Fibroblast of villous mesenchyme (primary cell): ENCODE data around the gene CCT6A. TPM values are rescaled to one million over a fixed set of nuclear protein-coding genes. Genes with fewer than 3 reads are reported as not detected.
"Not testable (repeated sequence)": the region's sequence is repeated elsewhere in the genome, so short reads cannot be mapped to it uniquely, and the experiment has no call there.

Source experiments
- DNase-seq: peaks from one replicate; pipeline ENCODE4 v3.0.0-alpha.2; 2010; ENCODE audit warnings: low read depth
- H3K4me3 ChIP-seq: 2 replicates; pipeline ENCODE4 v1.5.1; 2011; ENCODE audit warnings: low read depth, mild to moderate bottlenecking, low read length
- total RNA-seq: library from RNA; depleted of rRNA; stranded (reverse); fragments of >200 nt; gene quantifications from 2 replicates; pipeline ENCODE4 v1.2.3, GENCODE V29; 2012
- TF ChIP-seq, protein P1 (sequence below): IDR thresholded peaks from 2 replicates; pipeline ENCODE4 v1.5.1; 2012; ENCODE audit warnings: low read depth, mild to moderate bottlenecking, low read length; ENCODE audit not compliant: insufficient read depth

Gene CCT6A
- total RNA-seq, 1 donor = 187 TPM

DNA sequence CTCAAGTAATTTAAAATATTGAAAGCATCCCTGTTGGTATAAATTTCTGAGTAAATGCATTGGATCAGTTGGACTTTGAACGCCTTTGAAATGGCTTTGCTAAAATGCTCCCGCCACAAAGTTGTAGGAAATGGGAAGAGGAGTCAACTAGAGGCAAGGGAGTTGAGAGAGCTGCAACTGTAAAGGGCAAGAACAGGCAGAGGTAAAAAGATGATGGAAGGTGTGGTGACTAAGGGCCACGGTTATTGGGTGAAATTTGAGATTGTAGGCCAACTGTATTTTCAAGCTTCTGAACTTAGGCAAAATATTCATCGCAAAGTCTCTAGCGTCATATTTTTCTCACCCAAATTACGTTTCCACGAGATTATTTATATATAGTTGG lies 11.9 kb downstream of the CCT6A start:
- no peak overlapping the region for H3K4me3 ChIP-seq
- DNase-seq = no peak
- TF ChIP-seq, protein P1, sequence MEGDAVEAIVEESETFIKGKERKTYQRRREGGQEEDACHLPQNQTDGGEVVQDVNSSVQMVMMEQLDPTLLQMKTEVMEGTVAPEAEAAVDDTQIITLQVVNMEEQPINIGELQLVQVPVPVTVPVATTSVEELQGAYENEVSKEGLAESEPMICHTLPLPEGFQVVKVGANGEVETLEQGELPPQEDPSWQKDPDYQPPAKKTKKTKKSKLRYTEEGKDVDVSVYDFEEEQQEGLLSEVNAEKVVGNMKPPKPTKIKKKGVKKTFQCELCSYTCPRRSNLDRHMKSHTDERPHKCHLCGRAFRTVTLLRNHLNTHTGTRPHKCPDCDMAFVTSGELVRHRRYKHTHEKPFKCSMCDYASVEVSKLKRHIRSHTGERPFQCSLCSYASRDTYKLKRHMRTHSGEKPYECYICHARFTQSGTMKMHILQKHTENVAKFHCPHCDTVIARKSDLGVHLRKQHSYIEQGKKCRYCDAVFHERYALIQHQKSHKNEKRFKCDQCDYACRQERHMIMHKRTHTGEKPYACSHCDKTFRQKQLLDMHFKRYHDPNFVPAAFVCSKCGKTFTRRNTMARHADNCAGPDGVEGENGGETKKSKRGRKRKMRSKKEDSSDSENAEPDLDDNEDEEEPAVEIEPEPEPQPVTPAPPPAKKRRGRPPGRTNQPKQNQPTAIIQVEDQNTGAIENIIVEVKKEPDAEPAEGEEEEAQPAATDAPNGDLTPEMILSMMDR = no peak

DNA sequence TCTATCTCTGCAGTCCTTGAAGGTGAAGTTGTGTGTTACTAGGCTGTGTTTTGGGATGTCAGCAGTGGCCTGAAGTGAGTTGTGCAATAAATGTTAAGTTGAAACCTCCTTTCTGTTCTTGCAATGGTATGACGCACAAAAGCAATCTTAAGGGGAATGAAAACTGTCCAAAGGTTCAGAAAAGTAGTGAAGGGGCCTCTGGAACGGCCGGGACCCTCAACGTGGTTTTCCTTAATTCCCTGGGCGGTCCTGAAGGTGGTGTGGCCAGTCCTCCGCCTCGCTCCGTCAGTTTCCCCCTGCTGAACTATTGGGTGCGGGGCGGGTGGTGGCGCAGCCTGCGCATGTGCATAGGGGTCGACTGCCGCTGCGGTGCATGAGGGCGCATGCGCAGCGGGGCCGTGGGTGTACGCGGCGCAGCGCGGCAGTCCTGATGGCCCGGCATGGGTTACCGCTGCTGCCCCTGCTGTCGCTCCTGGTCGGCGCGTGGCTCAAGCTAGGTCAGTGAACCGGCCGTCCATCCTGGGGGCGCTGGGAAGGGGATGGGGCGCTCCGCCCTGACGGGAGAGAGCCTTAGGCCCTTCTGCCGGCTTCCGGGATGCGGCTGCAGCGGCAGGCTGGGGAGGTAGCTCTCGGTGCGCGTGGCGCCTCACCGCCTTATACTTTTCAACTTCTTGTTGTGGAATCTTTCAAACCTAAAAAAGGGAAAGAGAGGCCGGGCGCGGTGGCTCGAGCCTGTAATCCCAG lies 12.5 kb downstream of the CCT6A start, which contains the start of gene SUMF2:
Gene SUMF2, plus strand, starts transcription at position 405 of the 744 bp plus-strand sequence. Its CDS starts 26 bp downstream, at position 431.
- H3K4me3 ChIP-seq = peak within 1 kb of the TSS; percentile 92
- TF ChIP-seq, protein P1 = no peak
- DNase-seq = peak; percentile 93

DNA sequence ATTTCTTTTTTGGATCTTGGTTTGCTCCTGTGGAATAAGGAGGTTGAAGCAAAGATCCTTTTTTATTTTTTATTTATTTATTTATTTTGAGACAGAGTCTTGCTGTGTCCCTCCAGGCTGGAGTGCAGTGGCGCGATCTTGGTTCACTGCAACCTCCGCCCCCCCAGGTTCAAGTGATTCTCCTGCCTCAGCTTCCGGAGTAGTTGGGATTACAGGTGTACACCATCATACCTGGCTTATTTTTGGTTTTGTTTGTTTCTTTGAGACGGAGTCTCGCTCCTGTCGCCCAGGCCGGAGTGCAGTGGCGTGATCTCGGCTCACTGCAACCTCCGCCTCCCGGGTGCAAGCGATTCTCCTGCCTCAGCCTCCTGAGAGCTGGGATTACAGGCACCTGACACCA lies 14.8 kb downstream of the CCT6A start:
- not testable (repeated sequence) for DNase-seq

DNA sequence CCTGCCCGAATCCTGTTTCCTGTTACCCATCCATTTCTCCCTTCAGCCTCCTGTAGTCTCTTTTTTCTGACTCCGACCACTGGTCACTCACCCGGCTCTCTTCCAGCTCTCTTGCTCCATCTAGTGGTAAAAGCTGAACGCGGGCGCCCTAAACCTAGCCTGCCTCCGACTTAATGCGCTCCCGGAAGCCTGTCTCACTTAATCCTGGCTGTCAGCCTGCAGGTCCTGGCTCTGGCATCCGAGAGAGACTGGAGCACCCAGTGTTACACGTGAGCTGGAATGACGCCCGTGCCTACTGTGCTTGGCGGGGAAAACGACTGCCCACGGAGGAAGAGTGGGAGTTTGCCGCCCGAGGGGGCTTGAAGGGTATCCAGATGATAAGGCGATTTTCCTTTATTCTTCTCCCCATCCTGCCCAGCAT lies 22.8 kb downstream of the CCT6A start:
- no peak overlapping the region for H3K4me3 ChIP-seq
- TF ChIP-seq, protein P1 = peak; percentile 94
- DNase-seq = peak; percentile 83

More for the DNA sequence above, 14.8 kb downstream of the CCT6A start:
- H3K4me3 ChIP-seq = not testable (repeated sequence)

DNA sequence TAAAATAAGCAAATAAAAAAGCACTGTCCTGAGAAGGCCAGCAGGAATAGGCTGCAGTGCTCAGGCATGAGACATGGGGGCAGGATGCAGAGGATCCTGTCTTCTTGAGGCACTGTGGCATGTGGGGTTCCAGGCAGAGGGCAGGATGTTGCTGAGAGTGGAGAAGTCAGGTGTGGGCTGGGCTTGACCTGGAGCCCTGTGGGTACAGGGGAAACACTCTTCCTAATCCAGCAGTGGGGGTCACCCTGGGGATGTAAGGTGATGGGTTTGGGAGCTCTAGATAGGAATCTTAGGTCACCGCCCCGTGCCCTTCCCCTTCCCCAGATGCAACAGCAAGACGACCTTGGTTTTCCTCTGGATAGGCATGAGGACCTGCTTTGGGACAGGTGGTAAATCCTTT lies 26.1 kb downstream of the CCT6A start:
- no peak for DNase-seq
- TF ChIP-seq, protein P1 = no peak
- no peak overlapping the region for H3K4me3 ChIP-seq

DNA sequence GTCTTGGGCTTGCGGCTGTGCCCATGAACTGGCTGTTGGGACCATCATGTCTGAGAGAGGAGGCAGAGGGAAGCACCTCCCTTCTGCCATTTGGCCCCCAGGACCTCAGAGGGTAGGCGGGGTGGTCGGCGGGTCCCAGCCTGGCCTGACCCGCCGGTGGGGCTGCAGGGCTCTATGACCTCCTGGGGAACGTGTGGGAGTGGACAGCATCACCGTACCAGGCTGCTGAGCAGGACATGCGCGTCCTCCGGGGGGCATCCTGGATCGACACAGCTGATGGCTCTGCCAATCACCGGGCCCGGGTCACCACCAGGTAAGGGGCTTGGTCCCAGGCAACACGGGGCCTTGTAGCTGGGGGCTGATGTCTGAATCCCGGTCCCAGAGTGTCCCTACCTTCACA lies 26.6 kb downstream of the CCT6A start:
- H3K4me3 ChIP-seq = no peak overlapping the region
- TF ChIP-seq, protein P1 = no peak
- no peak for DNase-seq

DNA sequence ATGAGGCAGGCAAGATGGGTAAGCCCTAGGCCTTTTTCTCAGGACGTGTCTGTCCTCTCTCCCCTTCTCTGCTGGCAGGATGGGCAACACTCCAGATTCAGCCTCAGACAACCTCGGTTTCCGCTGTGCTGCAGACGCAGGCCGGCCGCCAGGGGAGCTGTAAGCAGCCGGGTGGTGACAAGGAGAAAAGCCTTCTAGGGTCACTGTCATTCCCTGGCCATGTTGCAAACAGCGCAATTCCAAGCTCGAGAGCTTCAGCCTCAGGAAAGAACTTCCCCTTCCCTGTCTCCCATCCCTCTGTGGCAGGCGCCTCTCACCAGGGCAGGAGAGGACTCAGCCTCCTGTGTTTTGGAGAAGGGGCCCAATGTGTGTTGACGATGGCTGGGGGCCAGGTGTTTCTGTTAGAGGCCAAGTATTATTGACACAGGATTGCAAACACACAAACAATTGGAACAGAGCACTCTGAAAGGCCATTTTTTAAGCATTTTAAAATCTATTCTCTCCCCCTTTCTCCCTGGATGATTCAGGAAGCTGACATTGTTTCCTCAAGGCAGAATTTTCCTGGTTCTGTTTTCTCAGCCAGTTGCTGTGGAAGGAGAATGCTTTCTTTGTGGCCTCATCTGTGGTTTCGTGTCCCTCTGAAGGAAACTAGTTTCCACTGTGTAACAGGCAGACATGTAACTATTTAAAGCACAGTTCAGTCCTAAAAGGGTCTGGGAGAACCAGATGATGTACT lies 28.1 kb downstream of the CCT6A start:
- TF ChIP-seq, protein P1 = peak; percentile 60
- no peak overlapping the region for H3K4me3 ChIP-seq
- DNase-seq = peak; percentile 73

DNA sequence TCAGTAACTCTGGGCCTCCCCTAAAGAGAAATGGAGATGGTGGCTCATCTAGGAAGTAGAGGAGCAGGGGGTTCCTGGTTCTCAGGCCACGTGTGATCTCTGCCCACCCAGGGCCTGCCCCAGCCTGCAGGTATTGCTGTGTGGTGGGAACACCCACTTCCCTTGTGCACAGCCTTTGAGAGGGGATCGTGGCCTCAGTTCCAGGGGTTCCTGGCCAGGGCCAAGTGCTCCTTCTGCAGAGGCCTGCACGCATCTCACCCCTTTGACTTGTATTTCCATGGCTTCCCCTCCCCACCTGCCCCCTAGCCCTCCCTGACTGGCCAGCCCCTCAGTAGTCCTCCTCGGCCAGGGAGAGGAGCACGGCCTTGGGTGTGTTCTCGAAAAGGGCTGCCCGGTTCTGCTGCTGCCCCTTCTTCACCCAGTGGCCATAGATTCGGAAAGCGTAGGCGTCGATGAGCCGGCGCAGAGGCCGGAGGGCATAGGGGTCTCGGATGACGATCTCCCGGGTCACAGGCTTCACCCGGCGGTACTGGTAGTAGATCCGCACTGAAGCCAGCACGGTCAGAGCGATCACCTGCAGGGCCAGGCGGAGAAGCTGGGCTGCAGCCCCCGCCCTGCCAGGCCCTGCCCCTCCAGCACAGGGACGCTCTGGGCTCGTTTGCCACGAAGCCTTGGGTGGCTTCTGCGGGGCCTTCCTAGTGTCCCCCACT lies 29.3 kb downstream of the CCT6A start:
- not testable (repeated sequence) for DNase-seq, H3K4me3 ChIP-seq
